DMS 273 (cell line): Measurements from ENCODE around the gene KLK1.
A peak's percentile ranks its signal among the peaks of the same experiment; 100 is the strongest.

Source experiments
- DNase-seq: peaks from one replicate; lab custom pipeline; 2025; ENCODE audit not compliant: unreplicated experiment; lab: John Stamatoyannopoulos, UW

The KLK1 gene

DNA sequence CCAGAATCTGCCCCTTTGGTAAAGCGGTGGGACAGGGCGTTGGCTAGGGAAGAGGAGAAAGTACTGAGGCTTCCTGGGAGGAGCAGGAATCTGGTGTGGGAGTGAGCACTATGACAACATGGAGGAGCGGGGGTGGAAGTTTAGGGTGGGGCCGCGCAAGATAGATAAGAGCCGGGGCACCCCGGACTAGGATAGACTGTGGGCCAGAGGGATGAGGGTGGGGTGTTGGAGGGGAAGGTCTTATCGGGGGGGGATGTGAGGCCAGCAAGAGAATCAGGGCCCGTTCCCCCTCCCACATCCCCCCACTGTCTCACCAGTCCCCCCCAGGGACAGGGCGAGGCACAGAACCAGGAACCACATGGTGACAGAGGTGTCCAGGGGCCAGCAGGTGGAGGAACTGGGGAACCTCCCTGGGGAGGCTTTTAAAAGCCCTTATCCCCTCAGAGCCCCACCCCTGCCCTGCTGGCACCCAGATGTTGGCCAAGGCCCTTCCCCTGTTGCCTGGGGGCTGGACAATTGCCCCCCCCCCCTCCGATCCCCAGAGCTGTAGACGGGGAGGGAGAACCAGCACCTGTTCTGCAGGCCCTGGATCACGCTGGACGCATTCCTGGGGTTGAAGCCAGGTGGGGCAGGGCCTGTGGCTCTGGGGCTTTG lies at the start of gene KLK1:
TSS of gene KLK1 (minus strand) at position 399 of the 654 bp plus-strand sequence. CDS start at position 360, 39 bp downstream.
- DNase-seq, result no peak

GRCh38 chr19:50873056-50873455 lies 49.5 kb upstream of the KLK1 start, which contains the start of gene KLK2:
Gene KLK2, plus strand, starts transcription at chr19:50873439. Its CDS starts 35 bp downstream, at chr19:50873474.
- no peak for DNase-seq

- no peak for DNase-seq
These were observed 47.0 kb upstream of the KLK1 start for GRCh38 chr19:50870417-50871089.

DNA sequence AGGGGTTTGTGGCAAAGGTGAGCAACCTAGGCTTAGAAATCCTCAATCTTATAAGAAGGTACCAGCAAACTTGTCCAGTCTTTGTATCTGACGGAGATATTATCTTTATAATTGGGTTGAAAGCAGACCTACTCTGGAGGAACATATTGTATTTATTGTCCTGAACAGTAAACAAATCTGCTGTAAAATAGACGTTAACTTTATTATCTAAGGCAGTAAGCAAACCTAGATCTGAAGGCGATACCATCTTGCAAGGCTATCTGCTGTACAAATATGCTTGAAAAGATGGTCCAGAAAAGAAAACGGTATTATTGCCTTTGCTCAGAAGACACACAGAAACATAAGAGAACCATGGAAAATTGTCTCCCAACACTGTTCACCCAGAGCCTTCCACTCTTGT lies 45.9 kb upstream of the KLK1 start:
- no peak for DNase-seq

DNA sequence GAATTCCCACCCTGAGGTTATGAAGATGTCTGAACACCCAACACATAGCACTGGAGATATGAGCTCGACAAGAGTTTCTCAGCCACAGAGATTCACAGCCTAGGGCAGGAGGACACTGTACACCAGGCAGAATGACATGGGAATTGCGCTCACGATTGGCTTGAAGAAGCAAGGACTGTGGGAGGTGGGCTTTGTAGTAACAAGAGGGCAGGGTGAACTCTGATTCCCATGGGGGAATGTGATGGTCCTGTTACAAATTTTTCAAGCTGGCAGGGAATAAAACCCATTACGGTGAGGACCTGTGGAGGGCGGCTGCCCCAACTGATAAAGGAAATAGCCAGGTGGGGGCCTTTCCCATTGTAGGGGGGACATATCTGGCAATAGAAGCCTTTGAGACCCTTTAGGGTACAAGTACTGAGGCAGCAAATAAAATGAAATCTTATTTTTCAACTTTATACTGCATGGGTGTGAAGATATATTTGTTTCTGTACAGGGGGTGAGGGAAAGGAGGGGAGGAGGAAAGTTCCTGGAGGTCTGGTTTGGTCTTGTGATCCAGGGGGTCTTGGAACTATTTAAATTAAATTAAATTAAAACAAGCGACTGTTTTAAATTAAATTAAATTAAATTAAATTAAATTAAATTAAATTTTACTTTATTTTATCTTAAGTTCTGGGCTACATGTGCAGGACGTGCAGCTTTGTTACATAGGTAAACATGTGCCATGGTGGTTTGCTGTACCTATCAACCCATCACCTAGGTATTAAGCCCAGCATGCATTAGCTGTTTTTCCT lies 38.1 kb upstream of the KLK1 start:
- DNase-seq, result no peak

DNA sequence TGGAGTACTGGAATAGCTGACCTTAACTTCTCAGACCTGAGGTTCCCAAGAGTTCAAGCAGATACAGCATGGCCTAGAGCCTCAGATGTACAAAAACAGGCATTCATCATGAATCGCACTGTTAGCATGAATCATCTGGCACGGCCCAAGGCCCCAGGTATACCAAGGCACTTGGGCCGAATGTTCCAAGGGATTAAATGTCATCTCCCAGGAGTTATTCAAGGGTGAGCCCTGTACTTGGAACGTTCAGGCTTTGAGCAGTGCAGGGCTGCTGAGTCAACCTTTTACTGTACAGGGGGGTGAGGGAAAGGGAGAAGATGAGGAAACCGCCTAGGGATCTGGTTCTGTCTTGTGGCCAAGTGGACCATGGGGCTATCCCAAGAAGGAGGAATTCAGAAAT lies 37.4 kb upstream of the KLK1 start:
- no peak for DNase-seq

GRCh38 chr19:50859849-50860248 lies 36.3 kb upstream of the KLK1 start:
- no peak for DNase-seq

DNA sequence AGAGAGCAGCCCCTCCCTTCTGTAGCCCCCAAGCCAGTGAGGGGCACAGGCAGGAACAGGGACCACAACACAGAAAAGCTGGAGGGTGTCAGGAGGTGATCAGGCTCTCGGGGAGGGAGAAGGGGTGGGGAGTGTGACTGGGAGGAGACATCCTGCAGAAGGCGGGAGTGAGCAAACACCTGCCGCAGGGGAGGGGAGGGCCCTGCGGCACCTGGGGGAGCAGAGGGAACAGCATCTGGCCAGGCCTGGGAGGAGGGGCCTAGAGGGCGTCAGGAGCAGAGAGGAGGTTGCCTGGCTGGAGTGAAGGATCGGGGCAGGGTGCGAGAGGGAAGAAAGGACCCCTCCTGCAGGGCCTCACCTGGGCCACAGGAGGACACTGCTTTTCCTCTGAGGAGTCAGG lies 35.3 kb upstream of the KLK1 start:
- DNase-seq, result no peak

GRCh38 chr19:50857366-50857765 lies 33.8 kb upstream of the KLK1 start:
- DNase-seq, result no peak

- DNase-seq, result no peak
These were observed 31.2 kb upstream of the KLK1 start, which contains the start of gene KLK3 for GRCh38 chr19:50854636-50855410. Gene KLK3, plus strand, starts transcription at chr19:50854915. Its CDS starts 41 bp downstream, at chr19:50854956.

DNA sequence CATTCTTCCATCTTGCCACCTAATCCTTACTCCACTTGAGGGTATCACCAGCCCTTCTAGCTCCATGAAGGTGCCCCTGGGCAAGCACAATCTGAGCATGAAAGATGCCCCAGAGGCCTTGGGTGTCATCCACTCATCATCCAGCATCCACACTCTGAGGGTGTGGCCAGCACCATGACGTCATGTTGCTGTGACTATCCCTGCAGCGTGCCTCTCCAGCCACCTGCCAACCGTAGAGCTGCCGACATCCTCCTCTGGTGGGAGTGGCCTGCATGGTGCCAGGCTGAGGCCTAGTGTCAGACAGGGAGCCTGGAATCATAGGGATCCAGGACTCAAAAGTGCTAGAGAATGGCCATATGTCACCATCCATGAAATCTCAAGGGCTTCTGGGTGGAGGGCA lies 28.0 kb upstream of the KLK1 start:
- DNase-seq, result no peak

- DNase-seq, result no peak
These were observed 27.2 kb upstream of the KLK1 start for GRCh38 chr19:50850738-50851137.

- DNase-seq, result peak; percentile 37
These were observed 20.8 kb upstream of the KLK1 start for GRCh38 chr19:50844296-50844935.

GRCh38 chr19:50843701-50844221 lies 20.2 kb upstream of the KLK1 start:
- no peak for DNase-seq

GRCh38 chr19:50843205-50843604 lies 19.6 kb upstream of the KLK1 start:
- DNase-seq, result no peak

- DNase-seq, result no peak
These were observed 18.5 kb upstream of the KLK1 start for GRCh38 chr19:50842130-50842529.

- no peak for DNase-seq
These were observed 16.4 kb upstream of the KLK1 start for GRCh38 chr19:50839712-50840655.

DNA sequence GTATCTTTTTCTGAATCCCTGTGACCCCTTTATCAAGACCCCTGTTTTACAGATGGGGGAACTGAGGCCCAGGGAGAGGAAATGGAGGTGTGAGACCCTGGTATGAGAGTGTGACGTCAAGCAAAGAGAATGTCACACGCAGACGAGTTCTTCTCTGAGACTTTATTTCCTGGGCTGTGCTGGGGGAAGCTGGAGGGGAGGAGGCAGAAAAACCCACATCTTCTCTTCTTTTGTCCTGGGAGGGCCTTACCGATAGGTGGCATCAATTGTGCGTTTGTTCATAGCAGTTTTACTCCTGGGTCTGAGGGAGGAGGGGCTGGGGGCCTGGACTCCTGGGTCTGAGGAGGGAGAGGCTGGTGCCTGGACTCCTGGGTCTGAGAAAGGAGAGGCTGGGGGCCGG lies 14.7 kb upstream of the KLK1 start:
- peak; percentile 31 for DNase-seq

DNA sequence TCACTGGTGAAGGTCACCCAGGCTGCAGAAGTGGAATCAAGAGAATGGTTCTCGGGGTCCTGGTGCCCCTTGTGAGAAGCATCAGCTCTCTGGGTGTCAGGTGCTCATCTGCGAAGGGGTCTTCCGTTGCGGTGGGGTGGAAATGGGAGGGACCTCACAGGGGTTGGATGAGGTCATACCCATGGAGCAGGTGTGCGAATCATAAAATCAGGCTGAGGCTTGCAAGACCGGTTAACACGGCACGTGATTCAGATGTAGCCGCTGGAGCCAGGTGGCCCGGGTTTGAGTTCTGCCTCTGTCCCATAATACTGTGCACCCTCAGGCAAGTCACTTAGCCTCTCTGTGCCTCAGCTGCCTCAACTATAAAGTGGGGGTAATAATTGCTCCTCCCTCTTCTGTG lies 13.7 kb upstream of the KLK1 start:
- peak; percentile 39 for DNase-seq
